ENCODE measurements around the gene RETREG3. TPM values are rescaled to one million over a fixed set of nuclear protein-coding genes. Genes with fewer than 3 reads are reported as not detected.

The RETREG3 gene
- total and polyA plus RNA-seq, 2 of the 13 experiments (the other 11 are each of a cell fraction or from before 2014, with no cell fraction given), result 47.0 to 55.8 TPM

DNA sequence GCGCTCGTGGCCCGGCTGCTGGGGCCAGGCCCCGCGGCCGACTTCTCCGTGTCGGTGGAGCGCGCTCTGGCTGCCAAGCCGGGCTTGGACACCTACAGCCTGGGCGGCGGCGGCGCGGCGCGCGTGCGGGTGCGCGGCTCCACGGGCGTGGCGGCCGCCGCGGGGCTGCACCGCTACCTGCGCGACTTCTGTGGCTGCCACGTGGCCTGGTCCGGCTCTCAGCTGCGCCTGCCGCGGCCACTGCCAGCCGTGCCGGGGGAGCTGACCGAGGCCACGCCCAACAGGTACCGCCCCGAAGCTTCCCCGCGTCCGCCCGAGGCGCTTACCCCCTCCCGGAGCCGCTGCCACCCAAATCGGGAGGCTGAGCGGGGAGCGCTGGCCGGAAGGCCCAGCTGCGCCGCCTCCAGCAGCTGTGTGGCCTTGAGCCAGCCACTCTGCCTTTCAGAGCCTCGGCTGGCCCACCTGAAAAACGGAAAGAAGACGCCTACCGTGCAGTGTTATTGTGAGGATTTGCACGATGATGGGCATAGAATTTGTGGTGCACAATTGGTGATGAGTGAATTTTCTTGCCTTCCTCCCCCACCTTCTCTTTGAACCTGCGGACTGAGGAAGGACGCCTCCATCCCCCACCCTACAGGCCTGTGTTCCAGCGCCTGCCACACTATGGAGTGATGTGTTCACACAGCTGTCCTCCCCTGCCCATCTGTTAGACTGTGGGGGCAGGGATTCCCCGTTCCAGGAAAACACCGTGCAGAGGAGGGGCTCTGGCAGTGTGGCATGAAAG, 72.6 kb downstream of the RETREG3 start (continued):
- TF ChIP-seq, protein P1, sequence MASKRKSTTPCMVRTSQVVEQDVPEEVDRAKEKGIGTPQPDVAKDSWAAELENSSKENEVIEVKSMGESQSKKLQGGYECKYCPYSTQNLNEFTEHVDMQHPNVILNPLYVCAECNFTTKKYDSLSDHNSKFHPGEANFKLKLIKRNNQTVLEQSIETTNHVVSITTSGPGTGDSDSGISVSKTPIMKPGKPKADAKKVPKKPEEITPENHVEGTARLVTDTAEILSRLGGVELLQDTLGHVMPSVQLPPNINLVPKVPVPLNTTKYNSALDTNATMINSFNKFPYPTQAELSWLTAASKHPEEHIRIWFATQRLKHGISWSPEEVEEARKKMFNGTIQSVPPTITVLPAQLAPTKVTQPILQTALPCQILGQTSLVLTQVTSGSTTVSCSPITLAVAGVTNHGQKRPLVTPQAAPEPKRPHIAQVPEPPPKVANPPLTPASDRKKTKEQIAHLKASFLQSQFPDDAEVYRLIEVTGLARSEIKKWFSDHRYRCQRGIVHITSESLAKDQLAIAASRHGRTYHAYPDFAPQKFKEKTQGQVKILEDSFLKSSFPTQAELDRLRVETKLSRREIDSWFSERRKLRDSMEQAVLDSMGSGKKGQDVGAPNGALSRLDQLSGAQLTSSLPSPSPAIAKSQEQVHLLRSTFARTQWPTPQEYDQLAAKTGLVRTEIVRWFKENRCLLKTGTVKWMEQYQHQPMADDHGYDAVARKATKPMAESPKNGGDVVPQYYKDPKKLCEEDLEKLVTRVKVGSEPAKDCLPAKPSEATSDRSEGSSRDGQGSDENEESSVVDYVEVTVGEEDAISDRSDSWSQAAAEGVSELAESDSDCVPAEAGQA (IDR thresholded peaks at IDR 0.05; ENCODE audit: low read depth), result no peak
- TF ChIP-seq, protein P1 (CRISPR knock-in tag; IDR thresholded peaks at IDR 0.05; ENCODE audit: borderline replicate concordance), result no peak
- TF ChIP-seq KLF11 (CRISPR knock-in tag; IDR thresholded peaks at IDR 0.05) (peak; percentile 48; the same call in 1 of the 2 replicates), ZNF10 (CRISPR knock-in tag; IDR thresholded peaks at IDR 0.05; ENCODE audit: borderline replicate concordance, low read depth) (peak; percentile 88; the same call in 1 of the 2 replicates), ZNF20 (CRISPR knock-in tag; IDR thresholded peaks at IDR 0.05) (no peak), ZNF598 (CRISPR knock-in tag; IDR thresholded peaks at IDR 0.05; ENCODE audit: borderline replicate concordance) (peak; percentile 89; the same call in 1 of the 2 replicates), RORA (CRISPR knock-in tag; IDR thresholded peaks at IDR 0.05) (no peak), ZNF550 (CRISPR knock-in tag; IDR thresholded peaks at IDR 0.05; ENCODE audit: borderline replicate concordance) (peak; percentile 85; the same call in 1 of the 2 replicates), HES4 (CRISPR knock-in tag; IDR thresholded peaks at IDR 0.05; ENCODE audit: borderline replicate concordance) (peak; percentile 74; the same call in 1 of the 2 replicates), ZNF543 (CRISPR knock-in tag; IDR thresholded peaks at IDR 0.05) (no peak), ZNF563 (CRISPR knock-in tag; IDR thresholded peaks at IDR 0.05) (no peak), NONO (IDR thresholded peaks at IDR 0.05) (no peak), NONO (CRISPR knock-in tag; conservative IDR thresholded peaks at IDR 0.05) (peak; percentile 83), KAT7 (CRISPR knock-in tag; IDR thresholded peaks at IDR 0.05; ENCODE audit: borderline replicate concordance) (peak; percentile 22; the same call in 1 of the 2 replicates), ZNF652 (CRISPR knock-in tag; IDR thresholded peaks at IDR 0.05; ENCODE audit: borderline replicate concordance, low read depth) (no peak), RAD51 (IDR thresholded peaks at IDR 0.05; ENCODE audit: borderline replicate concordance) (no peak)
- TF ChIP-seq, protein P2, sequence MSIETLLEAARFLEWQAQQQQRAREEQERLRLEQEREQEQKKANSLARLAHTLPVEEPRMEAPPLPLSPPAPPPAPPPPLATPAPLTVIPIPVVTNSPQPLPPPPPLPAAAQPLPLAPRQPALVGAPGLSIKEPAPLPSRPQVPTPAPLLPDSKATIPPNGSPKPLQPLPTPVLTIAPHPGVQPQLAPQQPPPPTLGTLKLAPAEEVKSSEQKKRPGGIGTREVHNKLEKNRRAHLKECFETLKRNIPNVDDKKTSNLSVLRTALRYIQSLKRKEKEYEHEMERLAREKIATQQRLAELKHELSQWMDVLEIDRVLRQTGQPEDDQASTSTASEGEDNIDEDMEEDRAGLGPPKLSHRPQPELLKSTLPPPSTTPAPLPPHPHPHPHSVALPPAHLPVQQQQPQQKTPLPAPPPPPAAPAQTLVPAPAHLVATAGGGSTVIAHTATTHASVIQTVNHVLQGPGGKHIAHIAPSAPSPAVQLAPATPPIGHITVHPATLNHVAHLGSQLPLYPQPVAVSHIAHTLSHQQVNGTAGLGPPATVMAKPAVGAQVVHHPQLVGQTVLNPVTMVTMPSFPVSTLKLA (IDR thresholded peaks at IDR 0.05), result peak; percentile 44; the same call in 1 of the 2 replicates
- TF ChIP-seq, protein P3, sequence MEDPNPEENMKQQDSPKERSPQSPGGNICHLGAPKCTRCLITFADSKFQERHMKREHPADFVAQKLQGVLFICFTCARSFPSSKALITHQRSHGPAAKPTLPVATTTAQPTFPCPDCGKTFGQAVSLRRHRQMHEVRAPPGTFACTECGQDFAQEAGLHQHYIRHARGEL (CRISPR knock-in tag; IDR thresholded peaks at IDR 0.05), result no peak; the same call in 1 of the 2 replicates
- TF ChIP-seq, protein P4, sequence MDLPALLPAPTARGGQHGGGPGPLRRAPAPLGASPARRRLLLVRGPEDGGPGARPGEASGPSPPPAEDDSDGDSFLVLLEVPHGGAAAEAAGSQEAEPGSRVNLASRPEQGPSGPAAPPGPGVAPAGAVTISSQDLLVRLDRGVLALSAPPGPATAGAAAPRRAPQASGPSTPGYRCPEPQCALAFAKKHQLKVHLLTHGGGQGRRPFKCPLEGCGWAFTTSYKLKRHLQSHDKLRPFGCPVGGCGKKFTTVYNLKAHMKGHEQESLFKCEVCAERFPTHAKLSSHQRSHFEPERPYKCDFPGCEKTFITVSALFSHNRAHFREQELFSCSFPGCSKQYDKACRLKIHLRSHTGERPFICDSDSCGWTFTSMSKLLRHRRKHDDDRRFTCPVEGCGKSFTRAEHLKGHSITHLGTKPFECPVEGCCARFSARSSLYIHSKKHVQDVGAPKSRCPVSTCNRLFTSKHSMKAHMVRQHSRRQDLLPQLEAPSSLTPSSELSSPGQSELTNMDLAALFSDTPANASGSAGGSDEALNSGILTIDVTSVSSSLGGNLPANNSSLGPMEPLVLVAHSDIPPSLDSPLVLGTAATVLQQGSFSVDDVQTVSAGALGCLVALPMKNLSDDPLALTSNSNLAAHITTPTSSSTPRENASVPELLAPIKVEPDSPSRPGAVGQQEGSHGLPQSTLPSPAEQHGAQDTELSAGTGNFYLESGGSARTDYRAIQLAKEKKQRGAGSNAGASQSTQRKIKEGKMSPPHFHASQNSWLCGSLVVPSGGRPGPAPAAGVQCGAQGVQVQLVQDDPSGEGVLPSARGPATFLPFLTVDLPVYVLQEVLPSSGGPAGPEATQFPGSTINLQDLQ (CRISPR knock-in tag; IDR thresholded peaks at IDR 0.05), result no peak

Data from HepG2 (cell line).